GM18861 (cell line): ENCODE measurements around the gene DNAAF1.
"Not testable (repeated sequence)": the region's sequence is repeated elsewhere in the genome, so short reads cannot be mapped to it uniquely, and the experiment has no call there.

Source experiments
- ATAC-seq: cut with Tn5 transposase; IDR thresholded peaks from one replicate; pipeline ENCODE4 v1.9.1; 2021; ENCODE audit not compliant: unreplicated experiment

The DNAAF1 gene

GRCh38 chr16:84205123-84205522 is 60.0 kb downstream of the DNAAF1 start:
- not testable (repeated sequence) for ATAC-seq

- ATAC-seq = no peak
Measured at GRCh38 chr16:84205976-84206691, 61.0 kb downstream of the DNAAF1 start.

GRCh38 chr16:84207251-84207650 is 62.1 kb downstream of the DNAAF1 start:
- no peak for ATAC-seq

GRCh38 chr16:84207879-84208278 is 62.8 kb downstream of the DNAAF1 start:
- no peak for ATAC-seq

- ATAC-seq = no peak
Measured at GRCh38 chr16:84209989-84210388, 64.9 kb downstream of the DNAAF1 start.

- no peak for ATAC-seq
Measured at GRCh38 chr16:84212154-84212553, 67.0 kb downstream of the DNAAF1 start.

- no peak for ATAC-seq
Measured at GRCh38 chr16:84212631-84213030, 67.5 kb downstream of the DNAAF1 start.

GRCh38 chr16:84214451-84215066 is 69.5 kb downstream of the DNAAF1 start:
- ATAC-seq = no peak

GRCh38 chr16:84215531-84215930 is 70.4 kb downstream of the DNAAF1 start:
- no peak for ATAC-seq

- not testable (repeated sequence) for ATAC-seq
Measured at GRCh38 chr16:84216144-84216543, 71.0 kb downstream of the DNAAF1 start.

- no peak for ATAC-seq
Measured at GRCh38 chr16:84218176-84218823, 73.2 kb downstream of the DNAAF1 start.

- no peak for ATAC-seq
Measured at GRCh38 chr16:84218956-84219355, 73.8 kb downstream of the DNAAF1 start.

- ATAC-seq = no peak
Measured at GRCh38 chr16:84220851-84221250, 75.7 kb downstream of the DNAAF1 start.

GRCh38 chr16:84223456-84223855 is 78.3 kb downstream of the DNAAF1 start:
- no peak for ATAC-seq

GRCh38 chr16:84224554-84224953 is 79.4 kb downstream of the DNAAF1 start:
- no peak for ATAC-seq

- no peak for ATAC-seq
Measured at GRCh38 chr16:84225126-84225525, 80.0 kb downstream of the DNAAF1 start.

- no peak for ATAC-seq
Measured at GRCh38 chr16:84225571-84225970, 80.5 kb downstream of the DNAAF1 start.

GRCh38 chr16:84226026-84226425 is 80.9 kb downstream of the DNAAF1 start:
- no peak for ATAC-seq
